Mesenchymal stem cell (in vitro differentiated cells and primary cell): ENCODE data around the gene SH2D4B.

Experiments used
- DNase-seq: peaks from one replicate; pipeline ENCODE4 v3.0.0-alpha.2; 2013
- H2AFZ ChIP-seq: one replicate; pipeline ENCODE4 v1.6.1; 2013; ENCODE audit warnings: low read depth, mild to moderate bottlenecking, control low read depth, inconsistent platforms, low read length, moderate library complexity
- H2AK5ac ChIP-seq: 2 replicates; pipeline ENCODE4 v1.6.1; 2013; ENCODE audit warnings: low read length, moderate library complexity, mild to moderate bottlenecking, inconsistent platforms; ENCODE audit not compliant: severe bottlenecking
- H2BK120ac ChIP-seq: one replicate; pipeline ENCODE4 v1.6.1; 2013; ENCODE audit warnings: low read depth, mild to moderate bottlenecking, inconsistent platforms, low read length, moderate library complexity
- H2BK12ac ChIP-seq, 2 experiments: one replicate each; pipeline ENCODE4 v1.6.1; 2013; ENCODE audit warnings: inconsistent platforms in 2 of 2, low read length in 2 of 2, mild to moderate bottlenecking in 2 of 2, moderate library complexity in 2 of 2, control low read depth in 1 of 2
- H2BK15ac ChIP-seq: one replicate; pipeline ENCODE4 v1.6.1; 2013; ENCODE audit warnings: mild to moderate bottlenecking, low read depth, inconsistent platforms; ENCODE audit not compliant: poor library complexity, severe bottlenecking
- H2BK5ac ChIP-seq: 2 replicates; pipeline ENCODE4 v1.6.1; 2013; ENCODE audit warnings: low read depth, mild to moderate bottlenecking, low read length, control low read depth, inconsistent platforms; ENCODE audit not compliant: poor library complexity, severe bottlenecking
- H3K14ac ChIP-seq, 2 experiments: one replicate each; pipeline ENCODE4 v1.6.1; 2013; ENCODE audit warnings: inconsistent platforms in 2 of 2, low read length in 2 of 2, control low read depth in 1 of 2, mild to moderate bottlenecking in 1 of 2, moderate library complexity in 1 of 2
- H3K18ac ChIP-seq, 2 experiments: one replicate each; pipeline ENCODE4 v1.6.1; 2013; ENCODE audit warnings: inconsistent platforms in 2 of 2, low read length in 2 of 2, control low read depth in 1 of 2, low read depth in 1 of 2, mild to moderate bottlenecking in 1 of 2
- H3K23ac ChIP-seq, 2 experiments: one replicate each; pipeline ENCODE4 v1.6.1; 2013; ENCODE audit warnings: inconsistent platforms in 2 of 2, low read length in 2 of 2, mild to moderate bottlenecking in 2 of 2, moderate library complexity in 2 of 2, control low read depth in 1 of 2
- H3K27ac ChIP-seq: 2 replicates; pipeline ENCODE4 v1.5.1; 2013; ENCODE audit warnings: mild to moderate bottlenecking, moderate library complexity, low read length, control low read depth, inconsistent platforms; ENCODE audit not compliant: poor library complexity, severe bottlenecking
- H3K27me3 ChIP-seq, 2 experiments: 2 replicates each; pipeline versions ENCODE4 v1.6.1 to v1.7.0; 2013; ENCODE audit warnings: low read length in 2 of 2, mild to moderate bottlenecking in 2 of 2, moderate library complexity in 2 of 2, control low read depth in 1 of 2, inconsistent platforms in 1 of 2; ENCODE audit not compliant: control insufficient read depth in 1 of 2, insufficient read depth in 1 of 2
- H3K36me3 ChIP-seq, 2 experiments: 2 replicates each; pipeline versions ENCODE4 v1.6.1 to v1.7.0; 2013; ENCODE audit warnings: low read length in 2 of 2, control low read depth in 1 of 2, inconsistent platforms in 1 of 2, low read depth in 1 of 2, mild to moderate bottlenecking in 1 of 2; ENCODE audit not compliant: insufficient read depth in 2 of 2, control insufficient read depth in 1 of 2
- H3K4ac ChIP-seq, 2 experiments: one replicate each; pipeline ENCODE4 v1.6.1; 2013; ENCODE audit warnings: inconsistent platforms in 2 of 2, low read length in 2 of 2, mild to moderate bottlenecking in 2 of 2, moderate library complexity in 2 of 2, control low read depth in 1 of 2, low read depth in 1 of 2
- H3K4me1 ChIP-seq: 2 replicates; pipeline ENCODE4 v1.6.1; 2013; ENCODE audit warnings: low read depth, low read length, control low read depth; ENCODE audit not compliant: control insufficient read depth, insufficient read depth
- H3K4me2 ChIP-seq: 2 replicates; pipeline ENCODE4 v1.6.1; 2013; ENCODE audit warnings: low read length, mild to moderate bottlenecking, inconsistent platforms; ENCODE audit not compliant: poor library complexity, severe bottlenecking
- H3K4me3 ChIP-seq, 2 experiments: 2 replicates each; pipeline versions ENCODE4 v1.5.1 to v1.7.0; 2013; ENCODE audit warnings: low read length in 2 of 2, mild to moderate bottlenecking in 2 of 2, control low read depth in 1 of 2, low read depth in 1 of 2; ENCODE audit not compliant: insufficient read depth in 1 of 2
- H3K79me1 ChIP-seq: replicated peaks from 2 replicates; pipeline ENCODE4 v1.6.1; 2013; ENCODE audit warnings: mild to moderate bottlenecking, control low read depth, low read length, inconsistent platforms; ENCODE audit not compliant: poor library complexity, severe bottlenecking
- H3K9ac ChIP-seq: 2 replicates; pipeline ENCODE4 v1.7.0; 2013; ENCODE audit warnings: mild to moderate bottlenecking, low read length, moderate library complexity
- H3K9me3 ChIP-seq: 2 replicates; pipeline ENCODE4 v1.7.0; 2013; ENCODE audit warnings: mild to moderate bottlenecking, low read length; ENCODE audit not compliant: control insufficient read depth
- H4K8ac ChIP-seq: one replicate; pipeline ENCODE4 v1.6.1; 2013; ENCODE audit warnings: inconsistent platforms, mild to moderate bottlenecking, low read length, moderate library complexity
- H4K91ac ChIP-seq: one replicate; pipeline ENCODE4 v1.6.1; 2013; ENCODE audit warnings: mild to moderate bottlenecking, low read length, inconsistent platforms
- WGBS: methylation state at CpG from one replicate; pipeline ENCODE4 v1.1.7; 2013; ENCODE audit warnings: mixed read lengths; 5-methylcytosine and 5-hydroxymethylcytosine counted together

SH2D4B gene

GRCh38 chr10:80553436-80553835, 15.7 kb downstream of the SH2D4B start:
- Histone ChIP-seq H3K18ac (no peak overlapping the region), H3K4me3 (no peak overlapping the region), H2BK12ac (no peak overlapping the region), H2AFZ (no peak overlapping the region), H3K27me3 (peaks cover 18 to 37% of the 10 kb centered on the region in 2 experiments), H3K9me3 (no peaks in the 10 kb centered on the region), H3K4me2 (no peak overlapping the region), H2BK5ac (no peak overlapping the region), H4K91ac (no peak overlapping the region), H3K9ac (no peak overlapping the region), H3K79me1 (no peaks in the 10 kb centered on the region), H3K4ac (no peak overlapping the region), H2AK5ac (no peak overlapping the region), H3K36me3 (no peaks in the 10 kb centered on the region), H3K14ac (no peak overlapping the region), H4K8ac (no peak overlapping the region), H3K23ac (no peak overlapping the region), H3K4me1 (peaks cover 7% of the 10 kb centered on the region), H2BK120ac (no peak overlapping the region), H3K27ac (no peak overlapping the region), H2BK15ac (no peak overlapping the region)
- DNase-seq: no peak
- WGBS: 91% methylated on average over 5 of the region's 5 CpGs

DNA sequence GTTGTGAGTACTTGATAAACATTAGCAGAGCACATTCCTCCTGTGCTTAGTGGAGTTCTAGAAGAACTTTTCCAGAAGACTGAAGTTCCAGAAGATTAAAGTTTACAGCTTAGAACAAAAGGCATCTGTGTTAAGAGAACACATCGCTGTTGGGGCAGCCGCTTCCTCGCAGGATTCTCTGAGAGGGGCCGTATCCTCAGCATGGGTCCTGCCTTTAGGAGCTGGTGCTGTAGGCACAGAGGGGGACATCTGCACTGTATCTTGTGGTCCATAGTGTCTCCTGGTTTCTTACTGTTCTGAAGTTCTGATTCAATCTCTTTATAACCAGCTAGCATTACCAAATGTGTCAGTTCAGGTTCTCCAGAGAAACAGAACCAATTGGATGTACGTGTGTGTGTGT, 16.3 kb downstream of the SH2D4B start:
- Histone ChIP-seq H2BK120ac (no peak overlapping the region), H3K18ac (no peak overlapping the region), H3K27ac (no peak overlapping the region), H4K91ac (no peak overlapping the region), H3K27me3 (peaks cover 18 to 32% of the 10 kb centered on the region in 2 experiments), H3K36me3 (no peaks in the 10 kb centered on the region), H2BK12ac (no peak overlapping the region), H3K23ac (no peak overlapping the region), H3K4me3 (no peak overlapping the region), H2BK5ac (no peak overlapping the region), H3K4me2 (no peak overlapping the region), H3K14ac (no peak overlapping the region), H3K4me1 (peaks cover 7% of the 10 kb centered on the region), H3K4ac (no peak overlapping the region), H3K79me1 (no peaks in the 10 kb centered on the region), H3K9ac (no peak overlapping the region), H2AFZ (no peak overlapping the region), H3K9me3 (no peaks in the 10 kb centered on the region), H4K8ac (no peak overlapping the region), H2AK5ac (no peak overlapping the region), H2BK15ac (no peak overlapping the region)
- WGBS: 90% methylated on average over 5 of the region's 5 CpGs
- DNase-seq: no peak

DNA sequence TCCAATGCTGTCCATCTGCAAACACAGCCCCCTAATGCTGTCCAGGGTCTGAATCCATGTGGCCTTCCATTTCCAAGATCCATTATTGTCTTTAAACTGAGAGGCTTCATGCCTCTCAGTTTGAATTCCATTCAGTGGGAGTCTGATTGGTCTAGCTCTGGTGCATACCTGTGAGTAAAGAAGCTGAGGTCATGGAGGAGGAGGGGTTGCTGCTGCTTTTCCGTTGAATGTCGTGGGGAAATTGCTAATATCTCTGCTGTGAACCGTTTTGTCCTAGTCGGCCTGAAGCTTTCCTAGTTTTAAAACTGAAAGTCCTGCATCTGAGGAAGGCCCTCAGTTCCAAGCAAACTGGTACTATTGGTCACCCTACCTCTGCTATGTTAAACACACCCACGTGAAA, 17.7 kb downstream of the SH2D4B start:
- no peak overlapping the region for H3K14ac ChIP-seq
- H3K9ac ChIP-seq: no peak overlapping the region
- no peaks in the 10 kb centered on the region for H3K9me3 ChIP-seq
- no peak overlapping the region for H2BK15ac ChIP-seq
- no peak overlapping the region for H3K27ac ChIP-seq
- WGBS: 77% methylated on average over 5 of the region's 5 CpGs
- no peak overlapping the region for H4K91ac ChIP-seq
- H2BK12ac ChIP-seq: no peak overlapping the region
- no peak overlapping the region for H2AFZ ChIP-seq
- H2BK120ac ChIP-seq: no peak overlapping the region
- H3K4me3 ChIP-seq: no peak overlapping the region
- no peak overlapping the region for H3K23ac ChIP-seq
- H2AK5ac ChIP-seq: no peak overlapping the region
- no peak overlapping the region for H2BK5ac ChIP-seq
- H3K18ac ChIP-seq: peak overlapping the region in 1 of 2 experiments; percentile 7
- H3K27me3 ChIP-seq: peaks cover 18 to 31% of the 10 kb centered on the region in 2 experiments
- H3K4me1 ChIP-seq: peaks cover 4% of the 10 kb centered on the region
- no peaks in the 10 kb centered on the region for H3K79me1 ChIP-seq
- no peak overlapping the region for H4K8ac ChIP-seq
- H3K4ac ChIP-seq: no peak overlapping the region
- no peaks in the 10 kb centered on the region for H3K36me3 ChIP-seq
- no peak overlapping the region for H3K4me2 ChIP-seq
- no peak for DNase-seq

DNA sequence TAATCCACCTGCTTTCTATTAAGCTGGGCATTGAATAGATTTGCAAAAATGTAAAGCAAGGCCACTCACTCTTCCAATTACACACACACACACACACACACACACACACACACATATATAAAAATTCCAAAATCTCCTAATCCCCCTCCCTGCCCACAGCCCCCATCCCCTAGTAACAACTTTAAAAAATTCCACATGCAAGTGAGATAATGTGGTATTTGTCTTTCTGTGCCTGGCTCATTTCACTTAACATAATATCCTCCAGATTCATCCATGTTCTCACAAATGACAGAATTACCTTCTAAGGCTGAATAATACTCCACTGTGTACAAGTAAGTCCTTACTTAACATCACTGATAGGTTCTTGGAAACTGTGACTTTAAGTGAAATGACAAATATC, 24.2 kb downstream of the SH2D4B start:
- no peak overlapping the region for H2BK120ac ChIP-seq
- no peak overlapping the region for H3K27ac ChIP-seq
- no peaks in the 10 kb centered on the region for H3K9me3 ChIP-seq
- H3K9ac ChIP-seq: no peak overlapping the region
- no peak overlapping the region for H2AK5ac ChIP-seq
- H2AFZ ChIP-seq: no peak overlapping the region
- H3K4me2 ChIP-seq: no peak overlapping the region
- no peak overlapping the region for H2BK5ac ChIP-seq
- no peaks in the 10 kb centered on the region for H3K4me1 ChIP-seq
- no peaks in the 10 kb centered on the region for H3K36me3 ChIP-seq
- no peak for DNase-seq
- H3K4ac ChIP-seq: no peak overlapping the region
- no peak overlapping the region for H3K14ac ChIP-seq
- no peak overlapping the region for H3K4me3 ChIP-seq
- no peak overlapping the region for H4K8ac ChIP-seq
- no peaks in the 10 kb centered on the region for H3K79me1 ChIP-seq
- H2BK15ac ChIP-seq: no peak overlapping the region
- H4K91ac ChIP-seq: no peak overlapping the region
- no peak overlapping the region for H3K18ac ChIP-seq
- no peak overlapping the region for H2BK12ac ChIP-seq
- peaks cover under 1 to 9% of the 10 kb centered on the region in 2 experiments for H3K27me3 ChIP-seq
- H3K23ac ChIP-seq: no peak overlapping the region
